RWPE2 (cell line): ENCODE results near the gene CCDC40.

Experiments
- ATAC-seq: fragments of 200-7000 bp; cut with Tn5 transposase; 3 replicates; pipeline ENCODE4 v1.9.1; 2021; ENCODE audit warnings: low read depth
- DNase-seq: peaks from one replicate; pipeline ENCODE4 v3.0.0-alpha.2; 2020; ENCODE audit warnings: low spot score
- H3K27ac ChIP-seq: fragments of 450-650 bp; 2 replicates; pipeline ENCODE4 v1.5.1; 2017; ENCODE audit warnings: mild to moderate bottlenecking; ENCODE audit not compliant: poor library complexity, severe bottlenecking
- H3K27me3 ChIP-seq: fragments of 250-450 bp; sonication (Bioruptor Pico); 2 replicates; pipeline ENCODE4 v1.5.1; 2021; ENCODE audit warnings: mild to moderate bottlenecking, moderate library complexity; ENCODE audit not compliant: insufficient read depth, poor library complexity, severe bottlenecking
- H3K36me3 ChIP-seq: fragments of 250-450 bp; sonication (Bioruptor Pico); 2 replicates; pipeline ENCODE4 v1.5.1; 2020; ENCODE audit warnings: low read depth, mild to moderate bottlenecking, moderate library complexity
- H3K4me1 ChIP-seq: fragments of 250-450 bp; sonication (Bioruptor Pico); 2 replicates; pipeline ENCODE4 v1.5.1; 2021; ENCODE audit warnings: mild to moderate bottlenecking, moderate library complexity; ENCODE audit not compliant: insufficient read depth, poor library complexity, severe bottlenecking
- H3K4me3 ChIP-seq: fragments of 250-450 bp; sonication (Bioruptor Pico); 2 replicates; pipeline ENCODE4 v1.5.1; 2021; ENCODE audit warnings: mild to moderate bottlenecking, moderate library complexity; ENCODE audit not compliant: severe bottlenecking
- H3K9me3 ChIP-seq: fragments of 250-450 bp; sonication (Bioruptor Pico); 2 replicates; pipeline ENCODE4 v1.5.1; 2021; ENCODE audit warnings: mild to moderate bottlenecking, moderate library complexity; ENCODE audit not compliant: severe bottlenecking
- CTCF ChIP-seq: fragments of 450-650 bp; IDR thresholded peaks from one replicate; pipeline ENCODE4 v1.5.1; 2017; ENCODE audit warnings: mild to moderate bottlenecking, moderate library complexity; ENCODE audit not compliant: poor library complexity, severe bottlenecking

Gene CCDC40

GRCh38 chr17:80104956-80105375, 68.5 kb downstream of the CCDC40 start:
- Histone ChIP-seq H3K36me3 (no peaks in the 10 kb centered on the region), H3K27me3 (no peaks in the 10 kb centered on the region), H3K4me1 (peaks cover 13% of the 10 kb centered on the region), H3K4me3 (no peak overlapping the region), H3K27ac (no peak overlapping the region), H3K9me3 (no peaks in the 10 kb centered on the region)
- DNase-seq, result peak; percentile 64
- ATAC-seq, result no peak
- no peak for TF ChIP-seq CTCF

- ATAC-seq (no peak), DNase-seq (peak; percentile 55)
- no peak overlapping the region for H3K27ac ChIP-seq
- H3K4me3 ChIP-seq, result no peak overlapping the region
- no peak for TF ChIP-seq CTCF
- H3K9me3 ChIP-seq, result no peaks in the 10 kb centered on the region
- no peaks in the 10 kb centered on the region for H3K36me3 ChIP-seq
- H3K27me3 ChIP-seq, result no peaks in the 10 kb centered on the region
- H3K4me1 ChIP-seq, result peaks cover 12% of the 10 kb centered on the region
Measured at GRCh38 chr17:80105762-80106161, 69.3 kb downstream of the CCDC40 start.

- H3K9me3 ChIP-seq, result no peaks in the 10 kb centered on the region
- H3K27ac ChIP-seq, result no peak overlapping the region
- H3K4me1 ChIP-seq, result peaks cover 11% of the 10 kb centered on the region
- no peaks in the 10 kb centered on the region for H3K27me3 ChIP-seq
- no peak for TF ChIP-seq CTCF
- DNase-seq (peak; percentile 54), ATAC-seq (no peak)
- no peak overlapping the region for H3K4me3 ChIP-seq
- no peaks in the 10 kb centered on the region for H3K36me3 ChIP-seq
Measured at GRCh38 chr17:80106176-80106575, 69.7 kb downstream of the CCDC40 start.

- Histone ChIP-seq H3K9me3 (no peaks in the 10 kb centered on the region), H3K4me3 (no peak overlapping the region), H3K27ac (no peak overlapping the region), H3K36me3 (no peaks in the 10 kb centered on the region), H3K27me3 (no peaks in the 10 kb centered on the region), H3K4me1 (peaks cover 11% of the 10 kb centered on the region)
- no peak for TF ChIP-seq CTCF
- ATAC-seq, result no peak
- DNase-seq, result peak; percentile 45
Measured at GRCh38 chr17:80106751-80107150, 70.3 kb downstream of the CCDC40 start.

GRCh38 chr17:80107231-80108021, 71.0 kb downstream of the CCDC40 start:
- H3K9me3 ChIP-seq, result no peaks in the 10 kb centered on the region
- H3K27me3 ChIP-seq, result no peaks in the 10 kb centered on the region
- ATAC-seq, result no peak
- H3K27ac ChIP-seq, result no peak overlapping the region
- H3K4me1 ChIP-seq, result peaks cover 11% of the 10 kb centered on the region
- no peak overlapping the region for H3K4me3 ChIP-seq
- no peaks in the 10 kb centered on the region for H3K36me3 ChIP-seq
- peak; percentile 71 for DNase-seq
- TF ChIP-seq CTCF, result no peak
